IMR-90 (cell line): ENCODE measurements around the gene EFCAB8. TPM values are rescaled to one million over a fixed set of nuclear protein-coding genes. Genes with fewer than 3 reads are reported as not detected.

Experiments
- ATAC-seq: fragments of 200-7000 bp; cut with Tn5 transposase; 2 replicates; pipeline ENCODE4 v1.9.1; 2020; ENCODE audit warnings: low read depth, mild to moderate bottlenecking, moderate library complexity
- BruUV-seq: library from RNA; stranded (reverse); fragments of 400-500 nt; replicated peaks from 2 replicates; lab custom pipeline; 2021; lab: Mats Ljungman, UMichigan
- CTCF ChIA-PET: fragments of 300-600 bp; formaldehyde crosslinking; extraction: SDS; loops from one replicate; lab custom pipeline; 2021; ENCODE audit warnings: antibody characterized with exemption; lab: Yijun Ruan, JAX
- POLR2A ChIA-PET: fragments of 300-600 bp; sonication (Branson Sonifier 250); formaldehyde crosslinking; loops from one replicate; lab custom pipeline; 2022; ENCODE audit warnings: antibody characterized with exemption; ENCODE audit not compliant: unreplicated experiment; lab: Charles Lee
- DNase-seq: peaks from one replicate; pipeline ENCODE4 v3.0.0; 2013
- H2AFZ ChIP-seq: replicated peaks from 2 replicates; pipeline ENCODE3; 2013; ENCODE audit warnings: low read length, mild to moderate bottlenecking; ENCODE audit not compliant: poor library complexity
- H2AK5ac ChIP-seq: 2 replicates; pipeline ENCODE4 v1.6.1; 2013; ENCODE audit warnings: low read depth, low read length, inconsistent platforms
- H2AK9ac ChIP-seq: replicated peaks from 2 replicates; pipeline ENCODE3; 2013; ENCODE audit warnings: mild to moderate bottlenecking, low read depth, low read length, moderate library complexity; ENCODE audit not compliant: poor library complexity
- H2BK120ac ChIP-seq: 2 replicates; pipeline ENCODE4 v1.6.1; 2013; ENCODE audit warnings: low read depth, low read length, inconsistent platforms
- H2BK15ac ChIP-seq: 3 replicates; pipeline ENCODE4 v1.6.1; 2013; ENCODE audit warnings: low read depth, low read length, inconsistent platforms
- H2BK20ac ChIP-seq: 2 replicates; pipeline ENCODE4 v1.6.1; 2013; ENCODE audit warnings: low read depth, mild to moderate bottlenecking, inconsistent platforms, low read length, moderate library complexity
- H2BK5ac ChIP-seq: 2 replicates; pipeline ENCODE4 v1.6.1; 2013; ENCODE audit warnings: mild to moderate bottlenecking, low read depth, low read length, inconsistent platforms; ENCODE audit not compliant: poor library complexity, severe bottlenecking
- H3K14ac ChIP-seq: replicated peaks from 2 replicates; pipeline ENCODE4 v1.6.1; 2013; ENCODE audit warnings: low read depth, low read length, inconsistent platforms
- H3K18ac ChIP-seq: 2 replicates; pipeline ENCODE4 v1.6.1; 2013; ENCODE audit warnings: low read depth, low read length, control low read depth
- H3K23ac ChIP-seq: 2 replicates; pipeline ENCODE4 v1.6.1; 2013; ENCODE audit warnings: low read depth, low read length, inconsistent platforms
- H3K27ac ChIP-seq: 2 replicates; pipeline ENCODE4 v1.5.1; 2013; ENCODE audit warnings: mild to moderate bottlenecking, control low read depth, low read length; ENCODE audit not compliant: insufficient read depth
- H3K27me3 ChIP-seq: 2 replicates; pipeline ENCODE4 v1.6.1; 2013; ENCODE audit warnings: low read length; ENCODE audit not compliant: control insufficient read depth, insufficient read depth
- H3K36me3 ChIP-seq: 2 replicates; pipeline ENCODE4 v1.6.1; 2013; ENCODE audit warnings: low read length, mixed read lengths; ENCODE audit not compliant: control insufficient read depth, insufficient read depth
- H3K4ac ChIP-seq: 2 replicates; pipeline ENCODE4 v1.6.1; 2013; ENCODE audit warnings: low read depth, low read length, inconsistent platforms
- H3K4me1 ChIP-seq: 2 replicates; pipeline ENCODE4 v1.6.1; 2013; ENCODE audit warnings: low read length, mixed read lengths; ENCODE audit not compliant: control insufficient read depth, insufficient read depth
- H3K4me2 ChIP-seq: 2 replicates; pipeline ENCODE4 v1.6.1; 2013; ENCODE audit warnings: low read depth, mild to moderate bottlenecking, control low read depth, low read length, moderate library complexity
- H3K4me3 ChIP-seq: 2 replicates; pipeline ENCODE4 v1.5.1; 2013; ENCODE audit warnings: low read depth, mild to moderate bottlenecking, control low read depth, low read length, moderate library complexity; ENCODE audit not compliant: insufficient read depth
- H3K56ac ChIP-seq: 2 replicates; pipeline ENCODE4 v1.6.1; 2013; ENCODE audit warnings: low read length, inconsistent platforms; ENCODE audit not compliant: insufficient read depth; ENCODE audit errors: extremely low read depth
- H3K79me1 ChIP-seq, 2 experiments: 2 replicates each; pipeline ENCODE4 v1.6.1; 2013; ENCODE audit warnings: low read length in 2 of 2, inconsistent platforms in 1 of 2, low read depth in 1 of 2
- H3K9ac ChIP-seq: 2 replicates; pipeline ENCODE4 v1.6.1; 2013; ENCODE audit warnings: low read depth, low read length, control low read depth
- H3K9me1 ChIP-seq: 2 replicates; pipeline ENCODE4 v1.6.1; 2013; ENCODE audit warnings: low read length, inconsistent platforms; ENCODE audit not compliant: insufficient read depth
- H3K9me3 ChIP-seq: 2 replicates; pipeline ENCODE4 v1.6.1; 2013; ENCODE audit warnings: low read length; ENCODE audit not compliant: control insufficient read depth, insufficient read depth
- H4K20me1 ChIP-seq: 2 replicates; pipeline ENCODE4 v1.6.1; 2013; ENCODE audit warnings: low read length, inconsistent platforms; ENCODE audit not compliant: insufficient read depth
- H4K5ac ChIP-seq: 2 replicates; pipeline ENCODE4 v1.6.1; 2013; ENCODE audit warnings: mild to moderate bottlenecking, low read depth, low read length, control low read depth
- H4K8ac ChIP-seq, 2 experiments: 2 replicates each; pipeline ENCODE4 v1.6.1; 2013; ENCODE audit warnings: low read depth in 2 of 2, low read length in 2 of 2, control low read depth in 1 of 2, inconsistent platforms in 1 of 2
- H4K91ac ChIP-seq: 2 replicates; pipeline ENCODE4 v1.6.1; 2013; ENCODE audit warnings: low read depth, low read length, inconsistent platforms; ENCODE audit not compliant: insufficient read depth
- BHLHE40 ChIP-seq: fragments of 150-350 bp; IDR thresholded peaks from 2 replicates; pipeline ENCODE4 v1.6.1; 2016; ENCODE audit warnings: mild to moderate bottlenecking, low read depth, low read length
- CEBPB ChIP-seq: IDR thresholded peaks from 2 replicates; pipeline ENCODE4 v1.6.1; 2012; ENCODE audit warnings: low read depth, low read length, improper control_type of control experiment
- CHD1 ChIP-seq: IDR thresholded peaks from 2 replicates; pipeline ENCODE4 v1.6.1; 2012; ENCODE audit warnings: low read depth, low read length, improper control_type of control experiment
- FOS ChIP-seq: fragments of 150-350 bp; IDR thresholded peaks from 2 replicates; pipeline ENCODE4 v1.6.1; 2016; ENCODE audit warnings: low read depth, low read length
- MAFK ChIP-seq: IDR thresholded peaks from 2 replicates; pipeline ENCODE4 v1.6.1; 2012; ENCODE audit warnings: low read depth, low read length, improper control_type of control experiment
- MAZ ChIP-seq: IDR thresholded peaks from 2 replicates; pipeline ENCODE4 v1.6.1; 2012; ENCODE audit warnings: low read depth, mild to moderate bottlenecking, low read length, improper control_type of control experiment, moderate library complexity, borderline replicate concordance
- MXI1 ChIP-seq: IDR thresholded peaks from 2 replicates; pipeline ENCODE4 v1.6.1; 2012; ENCODE audit warnings: low read depth, mild to moderate bottlenecking, low read length, moderate library complexity, borderline replicate concordance
- NFE2L2 ChIP-seq: fragments of 150-350 bp; IDR thresholded peaks from 2 replicates; pipeline ENCODE4 v1.6.1; 2016; ENCODE audit warnings: low read depth, mild to moderate bottlenecking, low read length
- POLR2A ChIP-seq: IDR thresholded peaks from 2 replicates; pipeline ENCODE4 v1.6.1; 2012; ENCODE audit warnings: mild to moderate bottlenecking, low read depth, low read length
- RAD21 ChIP-seq: IDR thresholded peaks from 2 replicates; pipeline ENCODE4 v1.6.1; 2012; ENCODE audit warnings: low read length, improper control_type of control experiment
- RCOR1 ChIP-seq: IDR thresholded peaks from 2 replicates; pipeline ENCODE4 v1.6.1; 2012; ENCODE audit warnings: mild to moderate bottlenecking, low read length, improper control_type of control experiment; ENCODE audit not compliant: insufficient replicate concordance
- RFX5 ChIP-seq: IDR thresholded peaks from 2 replicates; pipeline ENCODE4 v1.8.0; 2012; ENCODE audit warnings: low read depth, mild to moderate bottlenecking, low read length, moderate library complexity
- SMC3 ChIP-seq: fragments of 150-350 bp; IDR thresholded peaks from 2 replicates; pipeline ENCODE4 v1.6.1; 2016; ENCODE audit warnings: low read depth, mild to moderate bottlenecking, antibody characterized with exemption, low read length, moderate library complexity
- WGBS, 2 experiments: methylation state at CpG; one replicate each; pipeline versions ENCODE4 v1.1.5 to v1.1.7; 2013; ENCODE audit warnings: missing lambda C conversion rate in 2 of 2; ENCODE audit not compliant: insufficient read length in 1 of 2; ENCODE audit errors: extremely low coverage in 2 of 2; 5-methylcytosine and 5-hydroxymethylcytosine counted together
- dilution Hi-C: fragments of 300-500 bp; cut with HindIII; formaldehyde crosslinking; loops from one replicate; pipeline ENCODE4 v1.14.3; 2018; ENCODE audit warnings: low sequenced_read_pairs; ENCODE audit not compliant: unreplicated experiment
- in situ Hi-C: fragments of 300-500 bp; cut with MboI; formaldehyde crosslinking; loops from 3 replicates; pipeline ENCODE4 v1.14.3; 2019; ENCODE audit warnings: low sequenced_read_pairs, inconsistent platforms, mixed read lengths
- intact Hi-C: fragments of 100-400 bp; cut with micrococcal nuclease; formaldehyde crosslinking; loops from 2 replicates; pipeline ENCODE4 v1.10.0; 2022
- polyA plus RNA-seq, 3 experiments: library from polyadenylated mRNA; depleted of rRNA; stranded (reverse); fragments of >200 nt; gene quantifications; 2 replicates each; pipeline ENCODE4 v1.2.3, GENCODE V29; 2012; ENCODE audit warnings: low replicate concordance in 1 of 3
- total RNA-seq: library from RNA; depleted of rRNA; stranded (reverse); fragments of >200 nt; gene quantifications from 2 replicates; pipeline ENCODE4 v1.2.3, GENCODE V29; 2012
- TF ChIP-seq, protein P1 (sequence below): fragments of 150-350 bp; IDR thresholded peaks from 2 replicates; pipeline ENCODE4 v1.6.1; 2016; ENCODE audit warnings: low read depth, mild to moderate bottlenecking, low read length, moderate library complexity, borderline replicate concordance
- TF ChIP-seq, protein P2 (sequence below): conservative IDR thresholded peaks from 2 replicates; pipeline ENCODE4 v1.5.1; 2012; ENCODE audit warnings: mild to moderate bottlenecking, low read depth, low read length, improper control_type of control experiment

EFCAB8 gene
- total and polyA plus RNA-seq, 2 of the 4 experiments (the other 2 are of a cell fraction): not detected

DNA sequence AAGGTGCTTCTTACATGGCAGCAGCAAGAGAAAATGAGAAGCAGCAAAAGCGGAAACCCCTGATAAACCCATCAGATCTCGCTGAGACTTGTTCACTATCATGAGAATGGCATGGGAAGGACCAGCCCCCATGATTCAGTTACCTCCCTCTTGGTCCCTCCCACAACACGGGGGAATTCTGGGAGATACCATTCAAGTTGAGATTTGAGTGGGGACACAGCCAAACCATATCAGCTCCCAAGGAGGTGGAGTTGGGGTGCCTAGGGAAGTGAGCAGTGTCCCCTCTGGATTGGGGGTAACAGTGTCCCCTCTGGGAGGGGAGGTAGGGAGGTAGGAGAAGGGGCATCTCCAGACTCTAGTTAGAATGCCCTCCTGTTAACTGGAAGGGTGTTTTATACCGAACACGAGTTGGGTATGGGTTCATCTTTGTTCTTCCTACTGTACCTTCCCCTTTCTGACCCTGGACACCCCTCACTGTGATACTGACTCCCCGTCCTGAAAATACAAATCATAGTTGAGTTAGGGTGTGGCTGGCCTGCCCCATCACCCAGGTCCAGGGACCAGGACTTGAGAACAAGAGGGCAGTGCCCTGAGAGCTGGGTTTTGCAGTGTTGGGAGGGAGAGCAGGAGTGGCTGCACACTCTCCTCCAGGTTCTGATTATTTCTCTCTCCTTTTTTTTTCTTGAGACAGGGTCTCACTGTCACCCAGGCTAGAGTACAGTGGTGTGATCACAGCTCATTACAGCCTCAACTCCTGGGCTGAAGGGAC, 62.0 kb downstream of the EFCAB8 start:
- H4K91ac ChIP-seq: no peak overlapping the region
- BruUV-seq: no TSS peak
- H3K36me3 ChIP-seq: no peaks in the 10 kb centered on the region
- no peak overlapping the region for H4K8ac ChIP-seq
- no peak overlapping the region for H4K5ac ChIP-seq
- WGBS, 2 experiments: no CpG with 5 or more reads among the region's 6 CpGs
- no peak overlapping the region for H3K4me2 ChIP-seq
- in situ Hi-C loops (no loop called here), intact Hi-C loops (no loop called here), dilution Hi-C loops (no loop called here)
- peaks cover 6% of the 10 kb centered on the region for H3K27me3 ChIP-seq
- H3K79me1 ChIP-seq: no peaks in the 10 kb centered on the region
- no peak overlapping the region for H2BK5ac ChIP-seq
- H4K20me1 ChIP-seq: no peaks in the 10 kb centered on the region
- H2BK120ac ChIP-seq: no peak overlapping the region
- no peak overlapping the region for H2AFZ ChIP-seq
- H3K27ac ChIP-seq: no peak overlapping the region
- H2BK15ac ChIP-seq: no peak overlapping the region
- H3K23ac ChIP-seq: no peak overlapping the region
- no peak overlapping the region for H3K9ac ChIP-seq
- H2BK20ac ChIP-seq: no peak overlapping the region
- H3K56ac ChIP-seq: no peak overlapping the region
- no peak overlapping the region for H3K14ac ChIP-seq
- ChIA-PET CTCF (no interaction called here), POLR2A (no interaction called here)
- no peak for TF ChIP-seq MAZ
- TF ChIP-seq SMC3: no peak
- no peak for TF ChIP-seq RCOR1
- no peak for TF ChIP-seq POLR2A
- TF ChIP-seq, protein P1, sequence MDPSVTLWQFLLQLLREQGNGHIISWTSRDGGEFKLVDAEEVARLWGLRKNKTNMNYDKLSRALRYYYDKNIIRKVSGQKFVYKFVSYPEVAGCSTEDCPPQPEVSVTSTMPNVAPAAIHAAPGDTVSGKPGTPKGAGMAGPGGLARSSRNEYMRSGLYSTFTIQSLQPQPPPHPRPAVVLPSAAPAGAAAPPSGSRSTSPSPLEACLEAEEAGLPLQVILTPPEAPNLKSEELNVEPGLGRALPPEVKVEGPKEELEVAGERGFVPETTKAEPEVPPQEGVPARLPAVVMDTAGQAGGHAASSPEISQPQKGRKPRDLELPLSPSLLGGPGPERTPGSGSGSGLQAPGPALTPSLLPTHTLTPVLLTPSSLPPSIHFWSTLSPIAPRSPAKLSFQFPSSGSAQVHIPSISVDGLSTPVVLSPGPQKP: no peak
- TF ChIP-seq RFX5: no peak
- TF ChIP-seq NFE2L2: no peak
- TF ChIP-seq RAD21: no peak
- no peak for TF ChIP-seq MAFK
- TF ChIP-seq CEBPB: no peak
- no peak for TF ChIP-seq CHD1
- no peak for TF ChIP-seq BHLHE40
- TF ChIP-seq, protein P2, sequence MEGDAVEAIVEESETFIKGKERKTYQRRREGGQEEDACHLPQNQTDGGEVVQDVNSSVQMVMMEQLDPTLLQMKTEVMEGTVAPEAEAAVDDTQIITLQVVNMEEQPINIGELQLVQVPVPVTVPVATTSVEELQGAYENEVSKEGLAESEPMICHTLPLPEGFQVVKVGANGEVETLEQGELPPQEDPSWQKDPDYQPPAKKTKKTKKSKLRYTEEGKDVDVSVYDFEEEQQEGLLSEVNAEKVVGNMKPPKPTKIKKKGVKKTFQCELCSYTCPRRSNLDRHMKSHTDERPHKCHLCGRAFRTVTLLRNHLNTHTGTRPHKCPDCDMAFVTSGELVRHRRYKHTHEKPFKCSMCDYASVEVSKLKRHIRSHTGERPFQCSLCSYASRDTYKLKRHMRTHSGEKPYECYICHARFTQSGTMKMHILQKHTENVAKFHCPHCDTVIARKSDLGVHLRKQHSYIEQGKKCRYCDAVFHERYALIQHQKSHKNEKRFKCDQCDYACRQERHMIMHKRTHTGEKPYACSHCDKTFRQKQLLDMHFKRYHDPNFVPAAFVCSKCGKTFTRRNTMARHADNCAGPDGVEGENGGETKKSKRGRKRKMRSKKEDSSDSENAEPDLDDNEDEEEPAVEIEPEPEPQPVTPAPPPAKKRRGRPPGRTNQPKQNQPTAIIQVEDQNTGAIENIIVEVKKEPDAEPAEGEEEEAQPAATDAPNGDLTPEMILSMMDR: no peak
- no peak for TF ChIP-seq MXI1
- TF ChIP-seq FOS: no peak
- H2AK5ac ChIP-seq: no peak overlapping the region
- H2AK9ac ChIP-seq: no peak overlapping the region
- H3K4me1 ChIP-seq: no peaks in the 10 kb centered on the region
- H3K4me3 ChIP-seq: no peak overlapping the region
- ATAC-seq: no peak
- H3K4ac ChIP-seq: no peak overlapping the region
- no peak overlapping the region for H3K18ac ChIP-seq
- DNase-seq: no peak
- H3K9me3 ChIP-seq: peaks cover 2% of the 10 kb centered on the region; the same call in 1 of the 2 replicates
- H3K9me1 ChIP-seq: no peaks in the 10 kb centered on the region
